Lower leg skin (tissue), 4 donors: Measurements from ENCODE around the gene LMNA. TPM values are rescaled to one million over a fixed set of nuclear protein-coding genes. Genes with fewer than 3 reads are reported as not detected.

Experiments used
- DNase-seq, 2 donors: peaks; one replicate each; pipeline ENCODE4 v3.0.0-alpha.2; 2019; ENCODE audit warnings: low spot score in 2 of 2
- H3K4me3 ChIP-seq: fragments of 200-600 bp; sonication (generic); 2 replicates; pipeline ENCODE4 v1.5.1; 2017; ENCODE audit warnings: mild to moderate bottlenecking, low read depth; ENCODE audit not compliant: poor library complexity, severe bottlenecking
- POLR2A ChIP-seq, 2 donors: fragments of 450-650 bp; IDR thresholded peaks; one replicate each; pipeline ENCODE4 v1.6.1; 2016 to 2017; ENCODE audit warnings: antibody characterized with exemption in 2 of 2, mild to moderate bottlenecking in 1 of 2, moderate library complexity in 1 of 2
- WGBS, 2 donors: methylation state at CpG; one replicate each; pipeline ENCODE4 v1.1.5; 2018; 5-methylcytosine and 5-hydroxymethylcytosine counted together
- intact Hi-C: fragments of 100-400 bp; cut with DNase I; formaldehyde crosslinking; loops from one replicate; pipeline ENCODE4 v1.15.0; 2023; ENCODE audit warnings: low total_unique reads
- total RNA-seq, 4 donors: library from RNA; depleted of rRNA; stranded (reverse); fragments of >200 nt; gene quantifications; one replicate each; pipeline ENCODE4 v1.1.0, GENCODE V29; 2016
- TF ChIP-seq, protein P1 (sequence below), 3 donors: fragments of 450-650 bp; IDR thresholded peaks; one replicate each; pipeline ENCODE4 v1.5.1; 2016; ENCODE audit warnings: antibody characterized with exemption in 3 of 3, mild to moderate bottlenecking in 3 of 3, moderate library complexity in 2 of 3

Gene LMNA
- total RNA-seq, 4 donors from 2014 or later, result 530 to 611 (median 555) TPM

DNA sequence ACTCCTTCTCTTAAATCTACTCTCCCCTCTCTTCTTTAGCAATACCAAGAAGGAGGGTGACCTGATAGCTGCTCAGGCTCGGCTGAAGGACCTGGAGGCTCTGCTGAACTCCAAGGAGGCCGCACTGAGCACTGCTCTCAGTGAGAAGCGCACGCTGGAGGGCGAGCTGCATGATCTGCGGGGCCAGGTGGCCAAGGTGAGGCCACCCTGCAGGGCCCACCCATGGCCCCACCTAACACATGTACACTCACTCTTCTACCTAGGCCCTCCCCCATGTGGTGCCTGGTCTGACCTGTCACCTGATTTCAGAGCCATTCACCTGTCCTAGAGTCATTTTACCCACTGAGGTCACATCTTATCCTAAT, 16.0 kb downstream of the LMNA start:
- no peak for TF ChIP-seq POLR2A (IDR thresholded peaks at IDR 0.05)
- TF ChIP-seq, protein P1, sequence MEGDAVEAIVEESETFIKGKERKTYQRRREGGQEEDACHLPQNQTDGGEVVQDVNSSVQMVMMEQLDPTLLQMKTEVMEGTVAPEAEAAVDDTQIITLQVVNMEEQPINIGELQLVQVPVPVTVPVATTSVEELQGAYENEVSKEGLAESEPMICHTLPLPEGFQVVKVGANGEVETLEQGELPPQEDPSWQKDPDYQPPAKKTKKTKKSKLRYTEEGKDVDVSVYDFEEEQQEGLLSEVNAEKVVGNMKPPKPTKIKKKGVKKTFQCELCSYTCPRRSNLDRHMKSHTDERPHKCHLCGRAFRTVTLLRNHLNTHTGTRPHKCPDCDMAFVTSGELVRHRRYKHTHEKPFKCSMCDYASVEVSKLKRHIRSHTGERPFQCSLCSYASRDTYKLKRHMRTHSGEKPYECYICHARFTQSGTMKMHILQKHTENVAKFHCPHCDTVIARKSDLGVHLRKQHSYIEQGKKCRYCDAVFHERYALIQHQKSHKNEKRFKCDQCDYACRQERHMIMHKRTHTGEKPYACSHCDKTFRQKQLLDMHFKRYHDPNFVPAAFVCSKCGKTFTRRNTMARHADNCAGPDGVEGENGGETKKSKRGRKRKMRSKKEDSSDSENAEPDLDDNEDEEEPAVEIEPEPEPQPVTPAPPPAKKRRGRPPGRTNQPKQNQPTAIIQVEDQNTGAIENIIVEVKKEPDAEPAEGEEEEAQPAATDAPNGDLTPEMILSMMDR (IDR thresholded peaks at IDR 0.05), result no peak
- no peak overlapping the region for H3K4me3 ChIP-seq
- intact Hi-C loops, result loop anchor here (10.0 kb wide), 1 partner anchor 194 kb away; no protein-coding TSS in a partner anchor
- DNase-seq, result no peak
- 65 to 76% methylated on average over 6 of the region's 6 CpGs for WGBS, 2 donors

DNA sequence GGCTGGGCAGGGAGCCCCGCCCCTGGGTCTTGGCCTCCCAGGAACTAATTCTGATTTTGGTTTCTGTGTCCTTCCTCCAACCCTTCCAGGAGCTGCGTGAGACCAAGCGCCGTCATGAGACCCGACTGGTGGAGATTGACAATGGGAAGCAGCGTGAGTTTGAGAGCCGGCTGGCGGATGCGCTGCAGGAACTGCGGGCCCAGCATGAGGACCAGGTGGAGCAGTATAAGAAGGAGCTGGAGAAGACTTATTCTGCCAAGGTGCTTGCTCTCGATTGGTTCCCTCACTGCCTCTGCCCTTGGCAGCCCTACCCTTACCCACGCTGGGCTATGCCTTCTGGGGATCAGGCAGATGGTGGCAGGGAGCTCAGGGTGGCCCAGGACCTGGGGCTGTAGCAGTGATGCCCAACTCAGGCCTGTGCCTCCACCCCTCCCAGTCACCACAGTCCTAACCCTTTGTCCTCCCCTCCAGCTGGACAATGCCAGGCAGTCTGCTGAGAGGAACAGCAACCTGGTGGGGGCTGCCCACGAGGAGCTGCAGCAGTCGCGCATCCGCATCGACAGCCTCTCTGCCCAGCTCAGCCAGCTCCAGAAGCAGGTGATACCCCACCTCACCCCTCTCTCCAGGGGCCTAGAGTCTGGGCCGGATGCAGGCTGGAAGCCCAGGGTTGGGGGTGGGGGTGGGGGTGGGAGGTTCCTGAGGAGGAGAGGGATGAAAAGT, 20.4 kb downstream of the LMNA start:
- WGBS, 2 donors, result 79 to 81% methylated on average over 18 of the region's 18 CpGs
- no peak for DNase-seq
- intact Hi-C loops, result loop anchor here (10.0 kb wide), 1 partner anchor 190 kb away; no protein-coding TSS in a partner anchor
- H3K4me3 ChIP-seq, result no peak overlapping the region
- TF ChIP-seq, protein P1 (IDR thresholded peaks at IDR 0.05), result no peak
- TF ChIP-seq POLR2A (IDR thresholded peaks at IDR 0.05), result no peak

DNA sequence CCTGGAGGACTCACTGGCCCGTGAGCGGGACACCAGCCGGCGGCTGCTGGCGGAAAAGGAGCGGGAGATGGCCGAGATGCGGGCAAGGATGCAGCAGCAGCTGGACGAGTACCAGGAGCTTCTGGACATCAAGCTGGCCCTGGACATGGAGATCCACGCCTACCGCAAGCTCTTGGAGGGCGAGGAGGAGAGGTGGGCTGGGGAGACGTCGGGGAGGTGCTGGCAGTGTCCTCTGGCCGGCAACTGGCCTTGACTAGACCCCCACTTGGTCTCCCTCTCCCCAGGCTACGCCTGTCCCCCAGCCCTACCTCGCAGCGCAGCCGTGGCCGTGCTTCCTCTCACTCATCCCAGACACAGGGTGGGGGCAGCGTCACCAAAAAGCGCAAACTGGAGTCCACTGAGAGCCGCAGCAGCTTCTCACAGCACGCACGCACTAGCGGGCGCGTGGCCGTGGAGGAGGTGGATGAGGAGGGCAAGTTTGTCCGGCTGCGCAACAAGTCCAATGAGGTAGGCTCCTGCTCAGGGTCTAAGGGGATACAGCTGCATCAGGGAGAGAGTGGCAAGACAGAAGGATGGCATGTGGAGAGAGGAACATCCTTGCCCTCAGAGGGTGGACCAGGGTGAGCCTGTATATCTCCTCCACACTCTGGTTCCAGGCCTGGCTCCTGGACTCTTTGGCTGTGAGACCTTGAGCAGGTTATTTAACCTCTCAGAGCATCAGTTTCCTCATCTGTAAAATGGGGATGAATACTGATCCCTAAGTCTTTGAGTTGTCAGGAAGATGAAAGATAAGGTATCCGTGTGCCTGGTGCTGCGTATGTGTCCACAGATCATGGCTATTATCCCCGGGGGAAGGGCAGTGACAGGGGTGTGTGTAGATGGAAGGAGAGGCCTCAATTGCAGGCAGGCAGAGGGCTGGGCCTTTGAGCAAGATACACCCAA, 21.7 kb downstream of the LMNA start:
- no peak overlapping the region for H3K4me3 ChIP-seq
- intact Hi-C loops, result loop anchor here (10.0 kb wide), 1 partner anchor 189 kb away; no protein-coding TSS in a partner anchor
- no peak for TF ChIP-seq POLR2A (IDR thresholded peaks at IDR 0.05)
- TF ChIP-seq, protein P1 (IDR thresholded peaks at IDR 0.05), result no peak
- DNase-seq, result no peak
- 86 to 88% methylated on average over 34 of the region's 34 CpGs for WGBS, 2 donors

DNA sequence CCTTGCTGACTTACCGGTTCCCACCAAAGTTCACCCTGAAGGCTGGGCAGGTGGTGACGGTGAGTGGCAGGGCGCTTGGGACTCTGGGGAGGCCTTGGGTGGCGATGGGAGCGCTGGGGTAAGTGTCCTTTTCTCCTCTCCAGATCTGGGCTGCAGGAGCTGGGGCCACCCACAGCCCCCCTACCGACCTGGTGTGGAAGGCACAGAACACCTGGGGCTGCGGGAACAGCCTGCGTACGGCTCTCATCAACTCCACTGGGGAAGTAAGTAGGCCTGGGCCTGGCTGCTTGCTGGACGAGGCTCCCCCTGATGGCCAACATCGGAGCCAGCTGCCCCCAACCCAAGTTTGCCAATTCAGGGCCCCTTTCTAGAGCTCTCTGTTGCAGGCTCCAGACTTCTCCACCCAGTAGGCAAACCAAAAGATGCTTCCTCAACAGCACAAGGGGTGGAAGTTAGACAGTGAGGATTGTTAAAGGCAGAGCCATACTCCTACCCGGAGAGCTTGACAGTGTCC, 22.5 kb downstream of the LMNA start:
- DNase-seq, result no peak
- H3K4me3 ChIP-seq, result no peak overlapping the region
- 60 to 85% methylated on average over 8 to 12 of the region's 12 CpGs for WGBS, 2 donors
- TF ChIP-seq, protein P1 (IDR thresholded peaks at IDR 0.05), result no peak
- no peak for TF ChIP-seq POLR2A (IDR thresholded peaks at IDR 0.05)
- intact Hi-C loops, result loop anchor here (10.0 kb wide), 1 partner anchor 188 kb away; no protein-coding TSS in a partner anchor

DNA sequence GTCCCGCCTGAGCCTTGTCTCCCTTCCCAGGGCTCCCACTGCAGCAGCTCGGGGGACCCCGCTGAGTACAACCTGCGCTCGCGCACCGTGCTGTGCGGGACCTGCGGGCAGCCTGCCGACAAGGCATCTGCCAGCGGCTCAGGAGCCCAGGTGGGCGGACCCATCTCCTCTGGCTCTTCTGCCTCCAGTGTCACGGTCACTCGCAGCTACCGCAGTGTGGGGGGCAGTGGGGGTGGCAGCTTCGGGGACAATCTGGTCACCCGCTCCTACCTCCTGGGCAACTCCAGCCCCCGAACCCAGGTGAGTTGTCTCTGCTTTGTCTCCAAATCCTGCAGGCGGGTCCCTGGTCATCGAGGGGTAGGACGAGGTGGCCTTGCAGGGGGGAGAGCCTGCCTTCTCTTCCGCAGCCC, 24.0 kb downstream of the LMNA start:
- TF ChIP-seq POLR2A (IDR thresholded peaks at IDR 0.05), result no peak
- intact Hi-C loops, result loop anchor here (10.0 kb wide), 1 partner anchor 186 kb away; no protein-coding TSS in a partner anchor
- H3K4me3 ChIP-seq, result no peak overlapping the region
- 85 to 87% methylated on average over 18 to 22 of the region's 22 CpGs for WGBS, 2 donors
- no peak for DNase-seq
